ENCODE results near the gene HSPBP1.

- TF ChIP-seq CTCF (IDR thresholded peaks at IDR 0.05 in 2 of 3, conservative IDR thresholded peaks at IDR 0.05 in 1 of 3; ENCODE audit: borderline replicate concordance in 1 of 3, insufficient read depth in 1 of 3, low read depth in 2 of 3, low read length in 2 of 3) (no peak), EZH2 (IDR thresholded peaks at IDR 0.05) (no peak), ZNF274 (IDR thresholded peaks at IDR 0.05; ENCODE audit: low read depth, low read length) (no peak), ZFX (IDR thresholded peaks at IDR 0.05) (no peak), REST (IDR thresholded peaks at IDR 0.05; ENCODE audit: low read depth) (no peak), POLR2A (IDR thresholded peaks at IDR 0.05; ENCODE audit: borderline replicate concordance, extremely low read depth, insufficient read depth, insufficient read length) (no peak), ELF1 (IDR thresholded peaks at IDR 0.05; ENCODE audit: borderline replicate concordance, low read depth) (no peak), ZBTB33 (IDR thresholded peaks at IDR 0.05; ENCODE audit: extremely low read depth, insufficient replicate concordance, low read length) (no peak), ATF3 (IDR thresholded peaks at IDR 0.05) (no peak), YY1 (IDR thresholded peaks at IDR 0.05; ENCODE audit: extremely low read depth, insufficient replicate concordance, low read depth, low read length) (no peak), CBX3 (IDR thresholded peaks at IDR 0.05; ENCODE audit: low read depth) (no peak), EZH2phosphoT487 (IDR thresholded peaks at IDR 0.05; ENCODE audit: borderline replicate concordance) (no peak), CEBPB (IDR thresholded peaks at IDR 0.05; ENCODE audit: low read depth) (no peak)
Measured at GRCh38 chr19:55273978-55274707, 5.8 kb downstream of the HSPBP1 start.
